ENCODE results near the gene EID2B. TPM values are rescaled to one million over a fixed set of nuclear protein-coding genes. Genes with fewer than 3 reads are reported as not detected.
A peak's percentile ranks its signal among the peaks of the same experiment; 100 is the strongest.

The EID2B gene
- polyA plus RNA-seq, 2 donors = 0.57 to 0.80 TPM

DNA sequence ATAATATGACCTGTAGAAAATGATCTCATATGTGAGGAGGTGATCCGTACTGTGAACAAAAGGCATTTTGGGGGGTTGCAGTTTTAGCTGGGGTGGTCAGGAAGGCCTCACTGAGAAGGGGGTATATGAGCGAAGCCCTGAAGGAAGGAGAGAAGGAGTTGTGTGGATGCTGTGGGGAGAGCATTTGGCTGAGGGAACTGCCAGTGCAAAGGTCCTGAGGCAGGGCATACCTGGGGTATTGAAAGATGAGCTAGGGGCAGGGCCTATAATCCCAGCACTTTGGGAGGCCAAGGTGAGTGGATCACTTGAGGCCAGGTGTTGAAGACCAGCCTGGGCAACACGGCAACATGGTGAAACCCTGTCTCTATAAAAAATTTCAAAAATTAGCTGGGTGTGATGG is 15.2 kb downstream of the EID2B start:
- Histone ChIP-seq H3K27ac (ENCODE audit: low read depth in 2 of 2, low read length in 1 of 2) (no peak overlapping the region), H3K4me1 (ENCODE audit: control insufficient read depth in 2 of 2, insufficient read depth in 2 of 2, low read length in 1 of 2) (peaks cover 6 to 11% of the 10 kb centered on the region in 2 donors), H3K27me3 (ENCODE audit: control insufficient read depth in 1 of 2, insufficient read depth in 2 of 2, low read length in 2 of 2) (peaks cover 0 to 25% of the 10 kb centered on the region in 2 donors), H3K36me3 (ENCODE audit: control insufficient read depth in 2 of 2, insufficient read depth in 2 of 2, low read length in 1 of 2) (no peaks in the 10 kb centered on the region), H3K9me3 (ENCODE audit: control insufficient read depth in 2 of 2, insufficient read depth in 1 of 2, low read depth in 1 of 2, low read length in 1 of 2) (peaks cover 0 to 2% of the 10 kb centered on the region in 2 donors), H3K4me3 (ENCODE audit: low read depth in 1 of 2, low read length in 2 of 2) (no peak overlapping the region)
- WGBS, 2 donors = 78 to 79% methylated on average over 3 of the region's 3 CpGs

DNA sequence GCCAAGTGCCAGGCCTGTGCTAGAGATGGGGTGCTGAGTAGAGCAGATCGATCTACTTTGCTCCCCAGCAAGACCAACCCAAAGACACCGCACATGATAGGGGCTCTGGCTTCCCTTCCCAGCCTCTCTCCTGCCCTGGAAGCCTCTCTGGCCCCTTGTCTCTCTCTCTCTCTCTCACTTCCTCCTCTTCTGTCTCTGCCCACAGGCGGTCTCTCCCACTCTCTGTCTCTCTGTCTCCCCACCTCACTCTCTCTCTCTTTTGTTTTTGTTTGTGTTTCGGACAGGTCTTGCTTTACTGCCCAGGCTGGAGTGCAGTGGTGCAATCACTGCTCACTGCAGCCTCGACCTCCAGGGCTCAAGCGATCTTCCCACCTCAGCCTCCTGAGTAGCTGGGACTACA is 16.4 kb downstream of the EID2B start:
- Histone ChIP-seq H3K27me3 (ENCODE audit: control insufficient read depth in 1 of 2, insufficient read depth in 2 of 2, low read length in 2 of 2) (peaks cover 0 to 25% of the 10 kb centered on the region in 2 donors), H3K36me3 (ENCODE audit: control insufficient read depth in 2 of 2, insufficient read depth in 2 of 2, low read length in 1 of 2) (no peaks in the 10 kb centered on the region), H3K9me3 (ENCODE audit: control insufficient read depth in 2 of 2, insufficient read depth in 1 of 2, low read depth in 1 of 2, low read length in 1 of 2) (peaks cover 0 to 2% of the 10 kb centered on the region in 2 donors), H3K4me3 (ENCODE audit: low read depth in 1 of 2, low read length in 2 of 2) (no peak overlapping the region), H3K27ac (ENCODE audit: low read depth in 2 of 2, low read length in 1 of 2) (no peak overlapping the region), H3K4me1 (ENCODE audit: control insufficient read depth in 2 of 2, insufficient read depth in 2 of 2, low read length in 1 of 2) (peaks cover 6 to 11% of the 10 kb centered on the region in 2 donors)
- 53 to 58% methylated on average over 6 of the region's 6 CpGs for WGBS, 2 donors

DNA sequence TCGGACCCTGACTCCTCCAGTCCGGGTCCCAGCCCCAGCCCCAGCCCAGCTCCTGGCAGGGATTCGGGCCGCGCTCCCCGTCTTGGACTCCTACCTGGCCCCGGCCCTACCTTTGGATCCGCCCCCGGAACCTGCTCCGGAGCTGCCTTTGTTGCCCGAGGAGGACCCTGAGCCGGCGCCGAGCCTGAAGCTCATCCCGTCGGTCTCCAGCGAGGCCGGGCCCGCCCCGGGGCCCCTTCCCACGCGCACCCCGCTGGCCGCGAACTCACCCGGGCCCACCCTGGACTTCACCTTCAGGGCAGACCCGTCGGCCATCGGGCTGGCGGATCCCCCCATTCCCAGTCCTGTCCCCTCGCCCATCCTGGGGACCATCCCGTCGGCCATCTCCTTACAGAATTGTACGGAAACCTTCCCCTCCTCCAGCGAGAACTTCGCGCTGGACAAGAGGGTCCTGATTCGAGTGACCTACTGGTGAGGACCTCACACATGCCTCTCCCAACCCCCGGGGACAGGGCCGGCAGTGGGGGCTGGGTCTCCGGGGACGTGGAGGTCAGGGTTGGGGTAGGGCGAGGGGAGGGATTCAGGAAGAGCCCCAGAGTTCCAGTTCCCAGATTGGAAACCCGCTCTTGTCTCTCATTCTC is 17.0 kb downstream of the EID2B start:
- Histone ChIP-seq H3K9me3 (ENCODE audit: control insufficient read depth in 2 of 2, insufficient read depth in 1 of 2, low read depth in 1 of 2, low read length in 1 of 2) (peaks cover 0 to 2% of the 10 kb centered on the region in 2 donors), H3K36me3 (ENCODE audit: control insufficient read depth in 2 of 2, insufficient read depth in 2 of 2, low read length in 1 of 2) (no peaks in the 10 kb centered on the region), H3K4me1 (ENCODE audit: control insufficient read depth in 2 of 2, insufficient read depth in 2 of 2, low read length in 1 of 2) (peaks cover 6 to 11% of the 10 kb centered on the region in 2 donors), H3K4me3 (ENCODE audit: low read depth in 1 of 2, low read length in 2 of 2) (peak overlapping the region; percentile 14 to 30), H3K27me3 (ENCODE audit: control insufficient read depth in 1 of 2, insufficient read depth in 2 of 2, low read length in 2 of 2) (peaks cover 0 to 25% of the 10 kb centered on the region in 2 donors), H3K27ac (ENCODE audit: low read depth in 2 of 2, low read length in 1 of 2) (no peak overlapping the region)
- 3 to 4% methylated on average over 44 of the region's 44 CpGs for WGBS, 2 donors

DNA sequence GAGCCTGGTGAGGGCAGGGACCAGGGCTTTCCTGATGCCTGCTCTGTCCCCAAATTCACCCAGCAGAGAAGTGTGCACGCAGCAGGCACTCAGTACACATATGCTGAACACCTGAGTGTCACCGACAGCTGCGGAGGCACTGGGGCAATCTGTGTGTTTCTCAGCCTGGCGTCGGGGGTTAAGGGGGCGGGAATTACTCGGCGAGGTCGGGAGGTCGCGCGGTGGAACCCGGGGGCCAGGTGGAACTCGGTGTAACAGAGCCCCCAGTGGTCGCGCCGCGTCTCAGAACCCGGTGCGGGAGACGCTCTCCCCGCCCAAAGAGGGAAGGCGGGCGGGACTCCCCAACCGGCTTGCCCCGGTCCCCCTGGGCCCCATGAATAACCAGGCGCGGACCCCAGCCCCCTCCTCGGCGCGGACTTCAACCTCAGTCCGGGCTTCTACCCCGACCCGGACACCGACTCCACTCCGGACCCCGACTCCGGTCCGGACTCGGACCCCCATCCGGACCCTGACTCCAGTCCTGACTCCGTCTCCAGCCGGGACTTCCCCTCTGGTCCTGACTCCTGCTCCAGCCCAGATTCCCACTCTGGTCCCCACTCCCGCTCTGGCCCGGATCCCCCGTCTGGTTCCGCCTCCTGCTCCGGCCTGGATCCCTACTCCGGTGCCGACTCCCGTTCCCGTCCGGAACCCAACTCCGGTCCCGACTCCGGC is 17.7 kb downstream of the EID2B start, which contains the start of gene SELENOV:
TSS of gene SELENOV (plus strand) at position 300 of the 711 bp plus-strand sequence. CDS start at position 374, 74 bp downstream.
- H3K27me3 ChIP-seq (ENCODE audit: control insufficient read depth in 1 of 2, insufficient read depth in 2 of 2, low read length in 2 of 2) = peaks cover 0 to 25% of the 10 kb centered on the region in 2 donors
- peak within 1 kb of the TSS; percentile 14 to 30 for H3K4me3 ChIP-seq (ENCODE audit: low read depth in 1 of 2, low read length in 2 of 2)
- WGBS, 2 donors = 2% methylated on average over 53 to 56 of the region's 56 CpGs
- no peak within 1 kb of the TSS for H3K27ac ChIP-seq (ENCODE audit: low read depth in 2 of 2, low read length in 1 of 2)
- H3K4me1 ChIP-seq (ENCODE audit: control insufficient read depth in 2 of 2, insufficient read depth in 2 of 2, low read length in 1 of 2) = peaks cover 6 to 11% of the 10 kb centered on the region in 2 donors
- H3K36me3 ChIP-seq (ENCODE audit: control insufficient read depth in 2 of 2, insufficient read depth in 2 of 2, low read length in 1 of 2) = no peaks in the 10 kb centered on the region
- peaks cover 0 to 2% of the 10 kb centered on the region in 2 donors for H3K9me3 ChIP-seq (ENCODE audit: control insufficient read depth in 2 of 2, insufficient read depth in 1 of 2, low read depth in 1 of 2, low read length in 1 of 2)

DNA sequence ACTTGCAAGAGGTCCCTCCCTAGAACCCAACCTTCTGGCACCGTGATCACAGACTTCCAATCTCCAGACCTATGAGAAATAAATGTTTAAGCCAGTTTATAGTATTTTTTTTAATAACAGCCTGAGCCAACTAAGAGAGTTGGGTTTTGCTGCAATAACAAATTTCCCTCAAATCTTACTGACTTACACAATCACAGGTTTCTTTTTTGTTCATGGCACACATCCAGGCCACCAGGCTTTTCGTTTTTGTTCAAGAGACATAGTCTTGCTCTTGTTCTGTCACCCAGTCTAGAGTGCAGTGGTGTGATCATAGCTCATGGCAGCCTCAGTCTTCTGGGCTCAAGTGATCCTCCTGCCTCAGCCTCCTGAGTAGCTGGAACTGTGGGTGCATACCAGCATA is 19.7 kb downstream of the EID2B start:
- WGBS, 2 donors = 53% methylated on average over 2 of the region's 2 CpGs
- peaks cover 0 to 2% of the 10 kb centered on the region in 2 donors for H3K9me3 ChIP-seq (ENCODE audit: control insufficient read depth in 2 of 2, insufficient read depth in 1 of 2, low read depth in 1 of 2, low read length in 1 of 2)
- H3K27ac ChIP-seq (ENCODE audit: low read depth in 2 of 2, low read length in 1 of 2) = no peak overlapping the region
- H3K36me3 ChIP-seq (ENCODE audit: control insufficient read depth in 2 of 2, insufficient read depth in 2 of 2, low read length in 1 of 2) = no peaks in the 10 kb centered on the region
- H3K27me3 ChIP-seq (ENCODE audit: control insufficient read depth in 1 of 2, insufficient read depth in 2 of 2, low read length in 2 of 2) = peaks cover 0 to 33% of the 10 kb centered on the region in 2 donors
- no peak overlapping the region for H3K4me3 ChIP-seq (ENCODE audit: low read depth in 1 of 2, low read length in 2 of 2)
- peaks cover 6 to 11% of the 10 kb centered on the region in 2 donors for H3K4me1 ChIP-seq (ENCODE audit: control insufficient read depth in 2 of 2, insufficient read depth in 2 of 2, low read length in 1 of 2)

DNA sequence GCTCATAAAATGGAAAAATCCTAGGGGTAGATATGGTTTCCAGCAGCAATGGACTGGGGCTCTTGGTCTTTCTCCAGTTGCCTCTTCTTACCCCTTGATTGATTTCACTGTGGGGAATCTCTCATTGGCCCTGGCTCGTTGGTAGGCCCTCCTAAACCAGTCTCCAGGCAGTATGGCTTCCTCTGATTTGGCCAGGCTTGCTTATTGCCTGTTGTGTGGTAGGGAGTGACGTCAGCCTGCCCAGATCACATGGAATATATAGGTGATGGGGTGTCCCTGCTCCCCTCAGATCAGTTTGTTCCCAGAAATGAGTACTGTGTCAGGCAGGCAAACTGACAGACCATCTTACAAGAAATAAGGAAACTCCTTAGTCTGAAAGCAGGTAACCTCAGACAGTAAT is 23.4 kb downstream of the EID2B start:
- peaks cover 0 to 20% of the 10 kb centered on the region in 2 donors for H3K27me3 ChIP-seq (ENCODE audit: control insufficient read depth in 1 of 2, insufficient read depth in 2 of 2, low read length in 2 of 2)
- peaks cover 0 to 2% of the 10 kb centered on the region in 2 donors for H3K9me3 ChIP-seq (ENCODE audit: control insufficient read depth in 2 of 2, insufficient read depth in 1 of 2, low read depth in 1 of 2, low read length in 1 of 2)
- 52 to 56% methylated on average over 2 of the region's 2 CpGs for WGBS, 2 donors
- H3K4me3 ChIP-seq (ENCODE audit: low read depth in 1 of 2, low read length in 2 of 2) = no peak overlapping the region
- no peaks in the 10 kb centered on the region for H3K36me3 ChIP-seq (ENCODE audit: control insufficient read depth in 2 of 2, insufficient read depth in 2 of 2, low read length in 1 of 2)
- peaks cover 7 to 10% of the 10 kb centered on the region in 2 donors for H3K4me1 ChIP-seq (ENCODE audit: control insufficient read depth in 2 of 2, insufficient read depth in 2 of 2, low read length in 1 of 2)
- no peak overlapping the region for H3K27ac ChIP-seq (ENCODE audit: low read depth in 2 of 2, low read length in 1 of 2)

DNA sequence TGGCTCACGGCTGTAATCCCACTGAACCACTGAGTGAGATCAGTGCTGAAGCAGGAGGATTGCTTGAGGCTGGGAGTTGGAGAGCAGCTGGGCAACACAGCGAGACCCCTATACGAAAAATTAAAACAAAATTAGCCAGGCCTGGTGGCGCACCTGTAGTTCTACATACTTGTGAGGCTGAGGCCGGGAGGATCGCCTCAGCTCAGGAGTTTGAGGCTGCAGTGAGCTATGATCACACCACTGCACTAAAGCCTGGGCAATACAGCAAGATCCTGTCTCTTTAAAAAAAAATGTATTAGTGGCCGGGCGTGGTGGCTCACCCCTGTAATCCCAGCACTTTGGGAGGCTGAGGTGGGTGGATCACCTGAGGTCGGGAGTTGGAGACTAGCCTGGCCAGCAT is 24.0 kb downstream of the EID2B start:
- Histone ChIP-seq H3K36me3 (ENCODE audit: control insufficient read depth in 2 of 2, insufficient read depth in 2 of 2, low read length in 1 of 2) (no peaks in the 10 kb centered on the region), H3K4me1 (ENCODE audit: control insufficient read depth in 2 of 2, insufficient read depth in 2 of 2, low read length in 1 of 2) (peaks cover 7 to 10% of the 10 kb centered on the region in 2 donors), H3K27ac (ENCODE audit: low read depth in 2 of 2, low read length in 1 of 2) (no peak overlapping the region), H3K27me3 (ENCODE audit: control insufficient read depth in 1 of 2, insufficient read depth in 2 of 2, low read length in 2 of 2) (peaks cover 0 to 15% of the 10 kb centered on the region in 2 donors), H3K4me3 (ENCODE audit: low read depth in 1 of 2, low read length in 2 of 2) (no peak overlapping the region), H3K9me3 (ENCODE audit: control insufficient read depth in 2 of 2, insufficient read depth in 1 of 2, low read depth in 1 of 2, low read length in 1 of 2) (peaks cover 0 to 2% of the 10 kb centered on the region in 2 donors)
- WGBS, 2 donors = 86 to 90% methylated on average over 9 of the region's 9 CpGs

DNA sequence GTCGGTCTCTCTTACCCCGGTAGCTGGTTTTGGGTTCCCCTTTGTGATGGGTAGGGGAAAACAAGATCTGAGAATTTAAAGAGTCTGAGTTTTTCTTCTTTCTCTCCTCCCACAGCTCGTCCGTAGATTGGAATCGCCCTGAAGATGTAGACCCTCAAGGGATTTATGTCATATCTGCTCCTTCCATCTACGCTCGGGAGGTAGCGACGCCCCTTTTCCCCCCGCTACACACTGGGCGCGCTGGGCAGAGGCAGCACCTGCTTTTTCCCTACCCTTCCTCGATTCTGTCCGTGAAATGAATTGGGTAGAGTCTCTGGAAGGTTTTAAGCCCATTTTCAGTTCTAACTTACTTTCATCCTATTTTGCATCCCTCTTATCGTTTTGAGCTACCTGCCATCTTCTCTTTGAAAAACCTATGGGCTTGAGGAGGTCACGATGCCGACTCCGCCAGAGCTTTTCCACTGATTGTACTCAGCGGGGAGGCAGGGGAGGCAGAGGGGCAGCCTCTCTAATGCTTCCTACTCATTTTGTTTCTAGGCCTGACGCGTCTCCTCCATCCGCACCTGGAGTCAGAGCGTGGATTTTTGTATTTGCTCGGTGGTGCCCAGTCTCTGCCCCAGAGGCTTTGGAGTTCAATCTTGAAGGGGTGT is 24.8 kb downstream of the EID2B start:
- peaks cover 7 to 12% of the 10 kb centered on the region in 2 donors for H3K4me1 ChIP-seq (ENCODE audit: control insufficient read depth in 2 of 2, insufficient read depth in 2 of 2, low read length in 1 of 2)
- peak overlapping the region in 1 of 2 donors; percentile 46 for H3K4me3 ChIP-seq (ENCODE audit: low read depth in 1 of 2, low read length in 2 of 2)
- peaks cover 0 to 4% of the 10 kb centered on the region in 2 donors for H3K9me3 ChIP-seq (ENCODE audit: control insufficient read depth in 2 of 2, insufficient read depth in 1 of 2, low read depth in 1 of 2, low read length in 1 of 2)
- H3K27ac ChIP-seq (ENCODE audit: low read depth in 2 of 2, low read length in 1 of 2) = no peak overlapping the region
- H3K36me3 ChIP-seq (ENCODE audit: control insufficient read depth in 2 of 2, insufficient read depth in 2 of 2, low read length in 1 of 2) = no peaks in the 10 kb centered on the region
- peaks cover 0 to 15% of the 10 kb centered on the region in 2 donors for H3K27me3 ChIP-seq (ENCODE audit: control insufficient read depth in 1 of 2, insufficient read depth in 2 of 2, low read length in 2 of 2)
- WGBS, 2 donors = 42 to 43% methylated on average over 24 of the region's 24 CpGs

DNA sequence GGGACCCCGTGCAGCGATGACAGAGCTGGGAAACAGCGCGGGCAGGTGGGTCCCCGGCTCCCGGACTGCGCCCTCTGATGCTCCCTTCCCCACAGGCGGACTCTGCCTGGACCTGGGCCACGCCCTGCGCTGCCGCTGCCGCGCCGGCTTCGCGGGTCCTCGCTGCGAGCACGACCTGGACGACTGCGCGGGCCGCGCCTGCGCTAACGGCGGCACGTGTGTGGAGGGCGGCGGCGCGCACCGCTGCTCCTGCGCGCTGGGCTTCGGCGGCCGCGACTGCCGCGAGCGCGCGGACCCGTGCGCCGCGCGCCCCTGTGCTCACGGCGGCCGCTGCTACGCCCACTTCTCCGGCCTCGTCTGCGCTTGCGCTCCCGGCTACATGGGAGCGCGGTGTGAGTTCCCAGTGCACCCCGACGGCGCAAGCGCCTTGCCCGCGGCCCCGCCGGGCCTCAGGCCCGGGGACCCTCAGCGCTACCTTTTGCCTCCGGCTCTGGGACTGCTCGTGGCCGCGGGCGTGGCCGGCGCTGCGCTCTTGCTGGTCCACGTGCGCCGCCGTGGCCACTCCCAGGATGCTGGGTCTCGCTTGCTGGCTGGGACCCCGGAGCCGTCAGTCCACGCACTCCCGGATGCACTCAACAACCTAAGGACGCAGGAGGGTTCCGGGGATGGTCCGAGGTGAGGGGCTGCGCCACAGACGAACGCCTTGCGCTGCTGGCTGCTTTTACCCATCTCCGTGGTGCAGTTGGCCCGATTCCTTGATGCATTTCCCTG is 25.5 kb downstream of the EID2B start:
- Histone ChIP-seq H3K4me1 (ENCODE audit: control insufficient read depth in 2 of 2, insufficient read depth in 2 of 2, low read length in 1 of 2) (peaks cover 7 to 12% of the 10 kb centered on the region in 2 donors), H3K27me3 (ENCODE audit: control insufficient read depth in 1 of 2, insufficient read depth in 2 of 2, low read length in 2 of 2) (peaks cover 0 to 15% of the 10 kb centered on the region in 2 donors), H3K27ac (ENCODE audit: low read depth in 2 of 2, low read length in 1 of 2) (no peak overlapping the region), H3K36me3 (ENCODE audit: control insufficient read depth in 2 of 2, insufficient read depth in 2 of 2, low read length in 1 of 2) (no peaks in the 10 kb centered on the region), H3K9me3 (ENCODE audit: control insufficient read depth in 2 of 2, insufficient read depth in 1 of 2, low read depth in 1 of 2, low read length in 1 of 2) (peaks cover 0 to 4% of the 10 kb centered on the region in 2 donors), H3K4me3 (ENCODE audit: low read depth in 1 of 2, low read length in 2 of 2) (peak overlapping the region; percentile 36 to 46)
- WGBS, 2 donors = 2 to 5% methylated on average over 82 to 96 of the region's 96 CpGs

Measured in esophagus (tissue), 2 donors.